Fibroblast of skin of right quadriceps (primary cell): ENCODE data around the gene CCDC15.
A peak's percentile ranks its signal among the peaks of the same experiment; 100 is the strongest.

Experiments used
- DNase-seq: peaks from one replicate; pipeline ENCODE4 v3.0.0-alpha.2; 2013

The CCDC15 gene

GRCh38 chr11:125069796-125070195, 115.8 kb downstream of the CCDC15 start:
- no peak for DNase-seq

- peak; percentile 23 for DNase-seq
These were observed 116.8 kb downstream of the CCDC15 start for GRCh38 chr11:125070699-125071254.

GRCh38 chr11:125071435-125071834, 117.4 kb downstream of the CCDC15 start:
- no peak for DNase-seq

- no peak for DNase-seq
These were observed 117.8 kb downstream of the CCDC15 start for GRCh38 chr11:125071846-125072217.

- no peak for DNase-seq
These were observed 118.4 kb downstream of the CCDC15 start for GRCh38 chr11:125072218-125072960.

- DNase-seq, result no peak
These were observed 119.1 kb downstream of the CCDC15 start for GRCh38 chr11:125072961-125073590.

GRCh38 chr11:125073616-125074483, 119.8 kb downstream of the CCDC15 start:
- no peak for DNase-seq

GRCh38 chr11:125074511-125075241, 120.7 kb downstream of the CCDC15 start:
- DNase-seq, result no peak

GRCh38 chr11:125075242-125075625, 121.2 kb downstream of the CCDC15 start:
- DNase-seq, result no peak

GRCh38 chr11:125075900-125076317, 121.9 kb downstream of the CCDC15 start:
- DNase-seq, result no peak

GRCh38 chr11:125076378-125076945, 122.5 kb downstream of the CCDC15 start:
- DNase-seq, result no peak

GRCh38 chr11:125078016-125078415, 124.0 kb downstream of the CCDC15 start:
- no peak for DNase-seq

- DNase-seq, result no peak
These were observed 124.6 kb downstream of the CCDC15 start for GRCh38 chr11:125078516-125079140.

GRCh38 chr11:125079151-125079877, 125.3 kb downstream of the CCDC15 start:
- no peak for DNase-seq

GRCh38 chr11:125079878-125080530, 126.0 kb downstream of the CCDC15 start:
- DNase-seq, result no peak

GRCh38 chr11:125080531-125080911, 126.5 kb downstream of the CCDC15 start:
- no peak for DNase-seq

- no peak for DNase-seq
These were observed 127.2 kb downstream of the CCDC15 start for GRCh38 chr11:125081098-125081798.

- no peak for DNase-seq
These were observed 128.0 kb downstream of the CCDC15 start for GRCh38 chr11:125082040-125082439.

GRCh38 chr11:125082611-125083311, 128.8 kb downstream of the CCDC15 start:
- DNase-seq, result peak; percentile 31
